Measurements from ENCODE around the gene NRCAM. TPM values are rescaled to one million over a fixed set of nuclear protein-coding genes. Genes with fewer than 3 reads are reported as not detected.

NRCAM gene
- total RNA-seq, 1 experiment from 2014 or later, result not detected

DNA sequence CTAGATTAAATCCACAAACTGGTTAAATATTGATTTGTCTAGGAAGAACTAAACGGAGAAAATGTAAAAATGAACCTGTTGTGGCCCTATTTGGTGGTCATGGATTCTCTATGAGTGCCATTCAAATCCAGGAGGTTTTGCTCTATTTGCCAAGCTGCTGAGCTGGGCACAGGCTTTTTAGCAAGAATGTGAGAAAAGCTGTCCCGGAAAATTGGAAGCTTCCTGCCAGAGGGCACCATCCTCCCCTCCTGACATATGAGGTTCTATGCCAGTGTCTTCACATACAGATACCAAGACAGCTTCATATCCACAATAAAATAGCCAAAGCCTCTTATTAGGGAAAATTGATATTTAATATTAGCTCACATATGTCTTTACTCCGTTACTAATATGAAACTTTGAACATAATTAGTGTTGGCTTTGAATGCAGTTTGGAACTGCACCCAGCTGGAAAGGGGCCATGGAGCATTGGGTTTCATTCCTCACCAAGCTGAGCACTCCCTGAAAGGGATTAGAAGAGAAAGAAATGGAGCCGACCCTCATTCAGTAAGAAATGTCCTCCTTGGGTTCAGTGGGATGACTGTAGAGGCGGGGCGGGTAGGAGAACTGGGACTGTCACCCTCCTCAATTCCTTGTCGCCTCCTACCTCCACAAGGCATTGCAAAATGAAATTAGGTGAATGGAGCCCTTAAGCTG is 47.8 kb downstream of the NRCAM start:
- Histone ChIP-seq H4K20me1 (ENCODE audit: insufficient read depth, low read depth, low read length) (no peaks in the 10 kb centered on the region), H3K9me3 (ENCODE audit: low read length) (no peaks in the 10 kb centered on the region), H3K27me3 (ENCODE audit: low read length) (no peaks in the 10 kb centered on the region), H2AFZ (ENCODE audit: low read length) (no peak overlapping the region), H3K4me3 (ENCODE audit: low read length) (no peak overlapping the region), H3K9ac (ENCODE audit: low read length) (no peak overlapping the region), H3K4me2 (ENCODE audit: low read depth, low read length, poor library complexity, severe bottlenecking) (no peak overlapping the region), H3K79me2 (ENCODE audit: low read length) (no peaks in the 10 kb centered on the region), H3K36me3 (ENCODE audit: insufficient read depth, low read length) (no peaks in the 10 kb centered on the region), H3K9me2 (replicated peaks; ENCODE audit: insufficient read depth, low read length) (no peaks in the 10 kb centered on the region), H3K4me1 (ENCODE audit: low read length) (no peaks in the 10 kb centered on the region), H3K27ac (ENCODE audit: low read length) (no peak overlapping the region)
- no peak for DNase-seq

GRCh38 chr7:108407676-108408075 is 48.6 kb downstream of the NRCAM start:
- Histone ChIP-seq H2AFZ (ENCODE audit: low read length) (no peak overlapping the region), H3K9me2 (replicated peaks; ENCODE audit: insufficient read depth, low read length) (no peaks in the 10 kb centered on the region), H3K36me3 (ENCODE audit: insufficient read depth, low read length) (no peaks in the 10 kb centered on the region), H3K4me2 (ENCODE audit: low read depth, low read length, poor library complexity, severe bottlenecking) (no peak overlapping the region), H3K4me1 (ENCODE audit: low read length) (no peaks in the 10 kb centered on the region), H3K4me3 (ENCODE audit: low read length) (no peak overlapping the region), H3K9ac (ENCODE audit: low read length) (no peak overlapping the region), H3K9me3 (ENCODE audit: low read length) (no peaks in the 10 kb centered on the region), H4K20me1 (ENCODE audit: insufficient read depth, low read depth, low read length) (no peaks in the 10 kb centered on the region), H3K27me3 (ENCODE audit: low read length) (no peaks in the 10 kb centered on the region), H3K27ac (ENCODE audit: low read length) (no peak overlapping the region), H3K79me2 (ENCODE audit: low read length) (no peaks in the 10 kb centered on the region)
- no peak for DNase-seq

- no peak overlapping the region for H2AFZ ChIP-seq (ENCODE audit: low read length)
- no peaks in the 10 kb centered on the region for H3K4me1 ChIP-seq (ENCODE audit: low read length)
- H3K4me2 ChIP-seq (ENCODE audit: low read depth, low read length, poor library complexity, severe bottlenecking), result no peak overlapping the region
- H3K36me3 ChIP-seq (ENCODE audit: insufficient read depth, low read length), result no peaks in the 10 kb centered on the region
- no peaks in the 10 kb centered on the region for H3K79me2 ChIP-seq (ENCODE audit: low read length)
- no peaks in the 10 kb centered on the region for H3K27me3 ChIP-seq (ENCODE audit: low read length)
- H4K20me1 ChIP-seq (ENCODE audit: insufficient read depth, low read depth, low read length), result no peaks in the 10 kb centered on the region
- no peak overlapping the region for H3K27ac ChIP-seq (ENCODE audit: low read length)
- H3K9ac ChIP-seq (ENCODE audit: low read length), result no peak overlapping the region
- no peaks in the 10 kb centered on the region for H3K9me3 ChIP-seq (ENCODE audit: low read length)
- H3K9me2 ChIP-seq (replicated peaks; ENCODE audit: insufficient read depth, low read length), result no peaks in the 10 kb centered on the region
- no peak overlapping the region for H3K4me3 ChIP-seq (ENCODE audit: low read length)
- DNase-seq, result no peak
Observed at GRCh38 chr7:108406222-108406890, 49.9 kb downstream of the NRCAM start.

GRCh38 chr7:108404509-108405420 is 51.5 kb downstream of the NRCAM start:
- no peak overlapping the region for H3K27ac ChIP-seq (ENCODE audit: low read length)
- H4K20me1 ChIP-seq (ENCODE audit: insufficient read depth, low read depth, low read length), result no peaks in the 10 kb centered on the region
- H3K9me2 ChIP-seq (replicated peaks; ENCODE audit: insufficient read depth, low read length), result no peaks in the 10 kb centered on the region
- no peak overlapping the region for H2AFZ ChIP-seq (ENCODE audit: low read length)
- DNase-seq, result no peak
- no peaks in the 10 kb centered on the region for H3K4me1 ChIP-seq (ENCODE audit: low read length)
- H3K36me3 ChIP-seq (ENCODE audit: insufficient read depth, low read length), result no peaks in the 10 kb centered on the region
- no peak overlapping the region for H3K9ac ChIP-seq (ENCODE audit: low read length)
- no peak overlapping the region for H3K4me3 ChIP-seq (ENCODE audit: low read length)
- no peaks in the 10 kb centered on the region for H3K79me2 ChIP-seq (ENCODE audit: low read length)
- no peak overlapping the region for H3K4me2 ChIP-seq (ENCODE audit: low read depth, low read length, poor library complexity, severe bottlenecking)
- H3K27me3 ChIP-seq (ENCODE audit: low read length), result no peaks in the 10 kb centered on the region
- no peaks in the 10 kb centered on the region for H3K9me3 ChIP-seq (ENCODE audit: low read length)

DNA sequence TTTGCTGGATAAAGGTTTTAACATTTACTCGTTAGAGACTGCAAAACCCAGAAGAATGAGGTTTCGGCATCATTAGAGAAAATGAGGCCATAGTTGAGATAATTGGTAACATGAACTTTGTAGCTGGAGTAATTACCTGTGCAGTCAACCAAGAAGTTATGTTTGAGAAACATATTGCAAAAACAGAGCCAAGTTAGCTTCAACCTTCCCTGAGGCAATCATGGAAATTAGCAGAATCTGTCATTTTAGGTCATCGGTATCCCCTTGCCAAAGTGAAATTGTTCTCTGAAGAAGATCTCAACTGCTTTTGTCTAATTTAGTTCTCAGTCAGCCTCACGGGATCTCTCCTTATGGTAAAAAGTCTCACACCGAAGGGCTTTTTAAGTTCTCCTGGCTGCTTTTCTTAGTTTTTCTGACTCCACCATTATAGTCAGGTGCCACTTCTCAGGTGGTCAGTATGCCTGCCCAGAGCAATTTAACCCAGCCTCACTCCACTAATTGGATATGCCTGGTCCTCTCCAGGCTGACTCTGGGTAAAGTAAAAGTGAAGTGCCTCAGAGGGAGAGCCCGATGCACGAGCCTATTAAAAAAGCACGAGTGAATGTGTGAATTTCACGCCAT is 52.5 kb downstream of the NRCAM start:
- no peak for DNase-seq
- H3K36me3 ChIP-seq (ENCODE audit: insufficient read depth, low read length), result no peaks in the 10 kb centered on the region
- no peaks in the 10 kb centered on the region for H3K9me2 ChIP-seq (replicated peaks; ENCODE audit: insufficient read depth, low read length)
- H3K4me3 ChIP-seq (ENCODE audit: low read length), result no peak overlapping the region
- H3K4me1 ChIP-seq (ENCODE audit: low read length), result no peaks in the 10 kb centered on the region
- no peak overlapping the region for H3K9ac ChIP-seq (ENCODE audit: low read length)
- H3K79me2 ChIP-seq (ENCODE audit: low read length), result no peaks in the 10 kb centered on the region
- no peaks in the 10 kb centered on the region for H3K9me3 ChIP-seq (ENCODE audit: low read length)
- H3K4me2 ChIP-seq (ENCODE audit: low read depth, low read length, poor library complexity, severe bottlenecking), result no peak overlapping the region
- no peak overlapping the region for H2AFZ ChIP-seq (ENCODE audit: low read length)
- no peak overlapping the region for H3K27ac ChIP-seq (ENCODE audit: low read length)
- no peaks in the 10 kb centered on the region for H4K20me1 ChIP-seq (ENCODE audit: insufficient read depth, low read depth, low read length)
- no peaks in the 10 kb centered on the region for H3K27me3 ChIP-seq (ENCODE audit: low read length)

DNA sequence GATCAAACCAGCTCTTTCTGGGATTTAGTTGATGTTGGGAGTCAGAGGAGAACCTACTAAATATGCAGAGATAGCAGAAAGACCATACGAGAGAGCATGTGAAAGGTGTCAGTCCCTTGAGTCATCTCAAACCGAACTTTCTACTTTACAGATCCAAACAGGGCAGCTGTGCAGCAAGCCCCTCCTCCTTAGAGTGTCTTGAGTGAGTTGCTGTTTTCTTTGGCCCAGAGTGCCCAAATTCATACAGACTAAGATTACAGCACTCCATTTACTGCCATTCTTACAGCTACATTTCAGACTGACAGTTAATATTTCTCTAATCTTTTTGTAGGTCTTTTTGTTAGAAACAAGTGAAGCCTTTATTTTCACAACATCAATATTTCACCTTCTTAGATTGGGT is 53.4 kb downstream of the NRCAM start:
- H4K20me1 ChIP-seq (ENCODE audit: insufficient read depth, low read depth, low read length), result no peaks in the 10 kb centered on the region
- no peak overlapping the region for H3K4me2 ChIP-seq (ENCODE audit: low read depth, low read length, poor library complexity, severe bottlenecking)
- DNase-seq, result no peak
- no peak overlapping the region for H3K4me3 ChIP-seq (ENCODE audit: low read length)
- H3K9me2 ChIP-seq (replicated peaks; ENCODE audit: insufficient read depth, low read length), result no peaks in the 10 kb centered on the region
- no peaks in the 10 kb centered on the region for H3K27me3 ChIP-seq (ENCODE audit: low read length)
- H3K36me3 ChIP-seq (ENCODE audit: insufficient read depth, low read length), result no peaks in the 10 kb centered on the region
- no peaks in the 10 kb centered on the region for H3K79me2 ChIP-seq (ENCODE audit: low read length)
- H3K9me3 ChIP-seq (ENCODE audit: low read length), result no peaks in the 10 kb centered on the region
- no peak overlapping the region for H2AFZ ChIP-seq (ENCODE audit: low read length)
- H3K4me1 ChIP-seq (ENCODE audit: low read length), result no peaks in the 10 kb centered on the region
- no peak overlapping the region for H3K9ac ChIP-seq (ENCODE audit: low read length)
- H3K27ac ChIP-seq (ENCODE audit: low read length), result no peak overlapping the region

DNA sequence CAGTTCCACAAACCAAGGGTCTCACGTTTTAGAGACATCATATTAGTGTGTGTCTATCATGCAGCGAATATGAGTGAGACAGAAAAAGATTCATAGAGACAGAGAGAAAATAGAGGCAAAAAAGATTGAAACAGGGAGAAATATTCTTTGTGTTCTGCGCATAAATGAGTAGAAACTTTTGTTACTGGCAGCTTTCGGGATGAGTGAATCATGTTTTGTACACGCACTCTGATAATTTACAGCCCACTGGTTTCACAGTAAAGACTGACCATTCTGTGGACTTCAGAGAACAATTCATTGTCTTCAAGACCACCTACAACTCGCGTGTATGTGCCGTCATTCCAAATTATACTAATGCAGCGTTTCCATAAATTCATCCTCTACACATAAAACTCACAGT is 60.2 kb downstream of the NRCAM start:
- Histone ChIP-seq H4K20me1 (ENCODE audit: insufficient read depth, low read depth, low read length) (no peaks in the 10 kb centered on the region), H3K4me2 (ENCODE audit: low read depth, low read length, poor library complexity, severe bottlenecking) (no peak overlapping the region), H3K9ac (ENCODE audit: low read length) (no peak overlapping the region), H3K9me3 (ENCODE audit: low read length) (no peaks in the 10 kb centered on the region), H3K9me2 (replicated peaks; ENCODE audit: insufficient read depth, low read length) (no peaks in the 10 kb centered on the region), H2AFZ (ENCODE audit: low read length) (no peak overlapping the region), H3K27ac (ENCODE audit: low read length) (no peak overlapping the region), H3K79me2 (ENCODE audit: low read length) (no peaks in the 10 kb centered on the region), H3K27me3 (ENCODE audit: low read length) (no peaks in the 10 kb centered on the region), H3K36me3 (ENCODE audit: insufficient read depth, low read length) (no peaks in the 10 kb centered on the region), H3K4me1 (ENCODE audit: low read length) (no peaks in the 10 kb centered on the region), H3K4me3 (ENCODE audit: low read length) (no peak overlapping the region)
- DNase-seq, result no peak

DNA sequence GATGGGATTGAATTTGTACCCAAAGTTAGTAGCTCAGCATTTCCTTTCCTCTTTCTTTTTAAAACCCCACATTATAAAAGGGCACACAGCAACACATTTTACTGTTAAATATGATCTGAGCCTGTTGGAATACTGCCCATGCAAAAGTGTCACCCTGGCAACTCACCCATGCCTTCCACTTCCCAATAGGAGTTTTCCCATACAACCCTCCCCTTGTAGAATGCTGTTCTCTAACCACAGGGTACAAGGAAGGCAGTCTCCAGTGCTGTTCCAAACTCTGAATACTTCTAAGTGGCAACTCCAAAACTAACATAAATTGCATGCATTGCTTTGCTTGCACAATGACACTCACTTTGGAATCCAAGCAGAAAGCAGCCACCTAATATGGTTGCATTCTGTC is 60.8 kb downstream of the NRCAM start:
- Histone ChIP-seq H3K36me3 (ENCODE audit: insufficient read depth, low read length) (no peaks in the 10 kb centered on the region), H3K9me2 (replicated peaks; ENCODE audit: insufficient read depth, low read length) (no peaks in the 10 kb centered on the region), H3K4me1 (ENCODE audit: low read length) (no peaks in the 10 kb centered on the region), H3K27me3 (ENCODE audit: low read length) (no peaks in the 10 kb centered on the region), H3K27ac (ENCODE audit: low read length) (no peak overlapping the region), H3K9me3 (ENCODE audit: low read length) (no peaks in the 10 kb centered on the region), H3K4me3 (ENCODE audit: low read length) (no peak overlapping the region), H3K79me2 (ENCODE audit: low read length) (no peaks in the 10 kb centered on the region), H2AFZ (ENCODE audit: low read length) (no peak overlapping the region), H3K9ac (ENCODE audit: low read length) (no peak overlapping the region), H4K20me1 (ENCODE audit: insufficient read depth, low read depth, low read length) (no peaks in the 10 kb centered on the region), H3K4me2 (ENCODE audit: low read depth, low read length, poor library complexity, severe bottlenecking) (no peak overlapping the region)
- no peak for DNase-seq
